ENCODE measurements around the gene SPON1. TPM values are rescaled to one million over a fixed set of nuclear protein-coding genes. Genes with fewer than 3 reads are reported as not detected.

Gene SPON1
- total and polyA plus RNA-seq, 2 experiments from 2014 or later: 2.9 to 6.4 TPM

DNA sequence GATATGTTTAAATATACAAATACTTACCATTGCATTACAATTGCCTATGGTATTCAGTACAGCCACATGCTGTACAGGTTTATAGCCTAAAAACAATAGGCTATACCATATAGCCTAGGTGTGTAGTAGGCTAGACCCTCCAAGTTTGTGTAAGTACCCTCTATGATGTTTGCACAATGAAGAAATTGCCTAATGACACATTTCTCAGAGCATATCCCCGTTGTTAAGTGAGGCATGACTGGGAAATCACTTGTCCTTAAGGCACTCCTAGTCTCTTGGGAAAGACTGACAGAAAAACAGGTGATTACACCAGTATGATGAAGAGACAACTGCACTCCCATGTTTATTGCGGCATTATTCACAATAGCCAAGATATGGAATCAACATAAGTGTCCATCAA, 187.2 kb downstream of the SPON1 start:
- H3K79me2 ChIP-seq (replicated peaks; ENCODE audit: insufficient read depth): no peaks in the 10 kb centered on the region
- no peak overlapping the region for H3K4me2 ChIP-seq
- no peak for ATAC-seq
- no peaks in the 10 kb centered on the region for H3K4me1 ChIP-seq (ENCODE audit: insufficient read depth)
- Mint-ChIP-seq H3K36me3 (ENCODE audit: low read depth) (peaks cover 11% of the 10 kb centered on the region; the same call in 2 of the 3 replicates), H3K27me3 (ENCODE audit: insufficient read depth, low read depth, poor library complexity) (no peaks in the 10 kb centered on the region), H3K4me1 (no peaks in the 10 kb centered on the region), H3K9me3 (peaks cover 19% of the 10 kb centered on the region), H3K27ac (no peak overlapping the region), H3K4me3 (no peak overlapping the region)
- no peaks in the 10 kb centered on the region; the same call in 1 of the 2 replicates for H3K36me3 ChIP-seq (ENCODE audit: insufficient read depth)
- 0 out of 2 replicates have a peak, but pooled peaks cover 6% of the 10 kb centered on the region for H3K9me2 ChIP-seq (ENCODE audit: insufficient read depth)
- H2AFZ ChIP-seq: no peak overlapping the region
- H3F3A ChIP-seq (replicated peaks; ENCODE audit: low read depth): no peaks in the 10 kb centered on the region
- no peak overlapping the region for H3K4me3 ChIP-seq
- TF ChIP-seq ZNF331 (CRISPR knock-in tag; IDR thresholded peaks at IDR 0.05; ENCODE audit: low read depth) (no peak), ZNF114 (CRISPR knock-in tag; IDR thresholded peaks at IDR 0.05) (no peak), POLR2AphosphoS5 (IDR thresholded peaks at IDR 0.05; ENCODE audit: low read depth) (no peak), EZH2 (IDR thresholded peaks at IDR 0.05; ENCODE audit: low read depth, unreplicated experiment) (no peak)
- TF ChIP-seq, protein P1, sequence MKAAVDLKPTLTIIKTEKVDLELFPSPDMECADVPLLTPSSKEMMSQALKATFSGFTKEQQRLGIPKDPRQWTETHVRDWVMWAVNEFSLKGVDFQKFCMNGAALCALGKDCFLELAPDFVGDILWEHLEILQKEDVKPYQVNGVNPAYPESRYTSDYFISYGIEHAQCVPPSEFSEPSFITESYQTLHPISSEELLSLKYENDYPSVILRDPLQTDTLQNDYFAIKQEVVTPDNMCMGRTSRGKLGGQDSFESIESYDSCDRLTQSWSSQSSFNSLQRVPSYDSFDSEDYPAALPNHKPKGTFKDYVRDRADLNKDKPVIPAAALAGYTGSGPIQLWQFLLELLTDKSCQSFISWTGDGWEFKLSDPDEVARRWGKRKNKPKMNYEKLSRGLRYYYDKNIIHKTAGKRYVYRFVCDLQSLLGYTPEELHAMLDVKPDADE (IDR thresholded peaks at IDR 0.05): no peak
- TF ChIP-seq, protein P2, sequence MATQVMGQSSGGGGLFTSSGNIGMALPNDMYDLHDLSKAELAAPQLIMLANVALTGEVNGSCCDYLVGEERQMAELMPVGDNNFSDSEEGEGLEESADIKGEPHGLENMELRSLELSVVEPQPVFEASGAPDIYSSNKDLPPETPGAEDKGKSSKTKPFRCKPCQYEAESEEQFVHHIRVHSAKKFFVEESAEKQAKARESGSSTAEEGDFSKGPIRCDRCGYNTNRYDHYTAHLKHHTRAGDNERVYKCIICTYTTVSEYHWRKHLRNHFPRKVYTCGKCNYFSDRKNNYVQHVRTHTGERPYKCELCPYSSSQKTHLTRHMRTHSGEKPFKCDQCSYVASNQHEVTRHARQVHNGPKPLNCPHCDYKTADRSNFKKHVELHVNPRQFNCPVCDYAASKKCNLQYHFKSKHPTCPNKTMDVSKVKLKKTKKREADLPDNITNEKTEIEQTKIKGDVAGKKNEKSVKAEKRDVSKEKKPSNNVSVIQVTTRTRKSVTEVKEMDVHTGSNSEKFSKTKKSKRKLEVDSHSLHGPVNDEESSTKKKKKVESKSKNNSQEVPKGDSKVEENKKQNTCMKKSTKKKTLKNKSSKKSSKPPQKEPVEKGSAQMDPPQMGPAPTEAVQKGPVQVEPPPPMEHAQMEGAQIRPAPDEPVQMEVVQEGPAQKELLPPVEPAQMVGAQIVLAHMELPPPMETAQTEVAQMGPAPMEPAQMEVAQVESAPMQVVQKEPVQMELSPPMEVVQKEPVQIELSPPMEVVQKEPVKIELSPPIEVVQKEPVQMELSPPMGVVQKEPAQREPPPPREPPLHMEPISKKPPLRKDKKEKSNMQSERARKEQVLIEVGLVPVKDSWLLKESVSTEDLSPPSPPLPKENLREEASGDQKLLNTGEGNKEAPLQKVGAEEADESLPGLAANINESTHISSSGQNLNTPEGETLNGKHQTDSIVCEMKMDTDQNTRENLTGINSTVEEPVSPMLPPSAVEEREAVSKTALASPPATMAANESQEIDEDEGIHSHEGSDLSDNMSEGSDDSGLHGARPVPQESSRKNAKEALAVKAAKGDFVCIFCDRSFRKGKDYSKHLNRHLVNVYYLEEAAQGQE (IDR thresholded peaks at IDR 0.05; ENCODE audit: unreplicated experiment): no peak
- no peak overlapping the region for H3K27ac ChIP-seq (ENCODE audit: low read depth)
- no peak for DNase-seq (ENCODE audit: low spot score)
- no peaks in the 10 kb centered on the region for H4K20me1 ChIP-seq (replicated peaks; ENCODE audit: insufficient read depth)
- H3K27me3 ChIP-seq (ENCODE audit: insufficient read depth): no peaks in the 10 kb centered on the region

DNA sequence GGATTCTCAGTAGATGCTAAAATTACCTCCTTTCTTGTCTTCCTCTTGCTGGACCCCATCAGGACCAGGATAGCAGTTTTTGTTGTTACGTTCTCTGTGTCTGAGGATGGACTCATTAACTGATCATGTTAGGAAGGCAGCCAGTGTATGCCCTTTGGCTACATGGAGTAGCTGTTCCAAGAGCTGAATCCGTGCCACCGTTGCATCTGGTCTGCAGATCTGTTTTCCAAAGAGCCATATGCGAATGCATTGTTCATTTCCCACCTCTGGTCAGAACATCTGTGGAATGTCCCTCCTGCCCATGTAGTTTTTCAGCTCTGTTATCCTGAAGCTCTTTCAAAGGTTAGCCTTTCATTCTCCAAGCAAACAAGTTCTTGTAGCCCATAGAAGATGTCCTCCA, 188.4 kb downstream of the SPON1 start:
- Histone ChIP-seq H3K4me3 (no peak overlapping the region), H2AFZ (no peak overlapping the region), H3K4me2 (no peak overlapping the region), H3K27me3 (ENCODE audit: insufficient read depth) (no peaks in the 10 kb centered on the region), H4K20me1 (replicated peaks; ENCODE audit: insufficient read depth) (no peaks in the 10 kb centered on the region), H3K79me2 (replicated peaks; ENCODE audit: insufficient read depth) (no peaks in the 10 kb centered on the region), H3K9me2 (ENCODE audit: insufficient read depth) (0 out of 2 replicates have a peak, but pooled peaks cover 6% of the 10 kb centered on the region), H3F3A (replicated peaks; ENCODE audit: low read depth) (no peaks in the 10 kb centered on the region), H3K4me1 (ENCODE audit: insufficient read depth) (no peaks in the 10 kb centered on the region), H3K27ac (ENCODE audit: low read depth) (no peak overlapping the region), H3K36me3 (ENCODE audit: insufficient read depth) (no peaks in the 10 kb centered on the region; the same call in 1 of the 2 replicates)
- no peak for ATAC-seq
- Mint-ChIP-seq H3K27me3 (ENCODE audit: insufficient read depth, low read depth, poor library complexity) (no peaks in the 10 kb centered on the region), H3K36me3 (ENCODE audit: low read depth) (peaks cover 15% of the 10 kb centered on the region), H3K4me3 (no peak overlapping the region), H3K4me1 (no peaks in the 10 kb centered on the region), H3K9me3 (peaks cover 27% of the 10 kb centered on the region), H3K27ac (no peak overlapping the region)
- DNase-seq (ENCODE audit: low spot score): no peak
- TF ChIP-seq JUNB (IDR thresholded peaks at IDR 0.05; ENCODE audit: unreplicated experiment) (no peak), STAT1 (IDR thresholded peaks at IDR 0.05; ENCODE audit: unreplicated experiment) (no peak), CREB1 (CRISPR knock-in tag; IDR thresholded peaks at IDR 0.05; ENCODE audit: low read depth) (no peak), EZH2 (IDR thresholded peaks at IDR 0.05; ENCODE audit: low read depth, unreplicated experiment) (no peak)
- TF ChIP-seq, protein P1 (IDR thresholded peaks at IDR 0.05): no peak
- TF ChIP-seq, protein P3, sequence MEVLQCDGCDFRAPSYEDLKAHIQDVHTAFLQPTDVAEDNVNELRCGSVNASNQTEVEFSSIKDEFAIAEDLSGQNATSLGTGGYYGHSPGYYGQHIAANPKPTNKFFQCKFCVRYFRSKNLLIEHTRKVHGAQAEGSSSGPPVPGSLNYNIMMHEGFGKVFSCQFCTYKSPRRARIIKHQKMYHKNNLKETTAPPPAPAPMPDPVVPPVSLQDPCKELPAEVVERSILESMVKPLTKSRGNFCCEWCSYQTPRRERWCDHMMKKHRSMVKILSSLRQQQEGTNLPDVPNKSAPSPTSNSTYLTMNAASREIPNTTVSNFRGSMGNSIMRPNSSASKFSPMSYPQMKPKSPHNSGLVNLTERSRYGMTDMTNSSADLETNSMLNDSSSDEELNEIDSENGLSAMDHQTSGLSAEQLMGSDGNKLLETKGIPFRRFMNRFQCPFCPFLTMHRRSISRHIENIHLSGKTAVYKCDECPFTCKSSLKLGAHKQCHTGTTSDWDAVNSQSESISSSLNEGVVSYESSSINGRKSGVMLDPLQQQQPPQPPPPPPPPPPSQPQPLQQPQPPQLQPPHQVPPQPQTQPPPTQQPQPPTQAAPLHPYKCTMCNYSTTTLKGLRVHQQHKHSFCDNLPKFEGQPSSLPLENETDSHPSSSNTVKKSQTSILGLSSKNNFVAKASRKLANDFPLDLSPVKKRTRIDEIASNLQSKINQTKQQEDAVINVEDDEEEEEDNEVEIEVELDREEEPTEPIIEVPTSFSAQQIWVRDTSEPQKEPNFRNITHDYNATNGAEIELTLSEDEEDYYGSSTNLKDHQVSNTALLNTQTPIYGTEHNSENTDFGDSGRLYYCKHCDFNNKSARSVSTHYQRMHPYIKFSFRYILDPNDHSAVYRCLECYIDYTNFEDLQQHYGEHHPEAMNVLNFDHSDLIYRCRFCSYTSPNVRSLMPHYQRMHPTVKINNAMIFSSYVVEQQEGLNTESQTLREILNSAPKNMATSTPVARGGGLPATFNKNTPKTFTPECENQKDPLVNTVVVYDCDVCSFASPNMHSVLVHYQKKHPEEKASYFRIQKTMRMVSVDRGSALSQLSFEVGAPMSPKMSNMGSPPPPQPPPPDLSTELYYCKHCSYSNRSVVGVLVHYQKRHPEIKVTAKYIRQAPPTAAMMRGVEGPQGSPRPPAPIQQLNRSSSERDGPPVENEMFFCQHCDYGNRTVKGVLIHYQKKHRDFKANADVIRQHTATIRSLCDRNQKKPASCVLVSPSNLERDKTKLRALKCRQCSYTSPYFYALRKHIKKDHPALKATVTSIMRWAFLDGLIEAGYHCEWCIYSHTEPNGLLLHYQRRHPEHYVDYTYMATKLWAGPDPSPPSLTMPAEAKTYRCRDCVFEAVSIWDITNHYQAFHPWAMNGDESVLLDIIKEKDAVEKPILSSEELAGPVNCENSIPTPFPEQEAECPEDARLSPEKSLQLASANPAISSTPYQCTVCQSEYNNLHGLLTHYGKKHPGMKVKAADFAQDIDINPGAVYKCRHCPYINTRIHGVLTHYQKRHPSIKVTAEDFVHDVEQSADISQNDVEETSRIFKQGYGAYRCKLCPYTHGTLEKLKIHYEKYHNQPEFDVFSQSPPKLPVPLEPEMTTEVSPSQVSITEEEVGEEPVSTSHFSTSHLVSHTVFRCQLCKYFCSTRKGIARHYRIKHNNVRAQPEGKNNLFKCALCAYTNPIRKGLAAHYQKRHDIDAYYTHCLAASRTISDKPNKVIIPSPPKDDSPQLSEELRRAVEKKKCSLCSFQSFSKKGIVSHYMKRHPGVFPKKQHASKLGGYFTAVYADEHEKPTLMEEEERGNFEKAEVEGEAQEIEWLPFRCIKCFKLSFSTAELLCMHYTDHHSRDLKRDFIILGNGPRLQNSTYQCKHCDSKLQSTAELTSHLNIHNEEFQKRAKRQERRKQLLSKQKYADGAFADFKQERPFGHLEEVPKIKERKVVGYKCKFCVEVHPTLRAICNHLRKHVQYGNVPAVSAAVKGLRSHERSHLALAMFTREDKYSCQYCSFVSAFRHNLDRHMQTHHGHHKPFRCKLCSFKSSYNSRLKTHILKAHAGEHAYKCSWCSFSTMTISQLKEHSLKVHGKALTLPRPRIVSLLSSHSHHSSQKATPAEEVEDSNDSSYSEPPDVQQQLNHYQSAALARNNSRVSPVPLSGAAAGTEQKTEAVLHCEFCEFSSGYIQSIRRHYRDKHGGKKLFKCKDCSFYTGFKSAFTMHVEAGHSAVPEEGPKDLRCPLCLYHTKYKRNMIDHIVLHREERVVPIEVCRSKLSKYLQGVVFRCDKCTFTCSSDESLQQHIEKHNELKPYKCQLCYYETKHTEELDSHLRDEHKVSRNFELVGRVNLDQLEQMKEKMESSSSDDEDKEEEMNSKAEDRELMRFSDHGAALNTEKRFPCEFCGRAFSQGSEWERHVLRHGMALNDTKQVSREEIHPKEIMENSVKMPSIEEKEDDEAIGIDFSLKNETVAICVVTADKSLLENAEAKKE (CRISPR knock-in tag; IDR thresholded peaks at IDR 0.05): no peak
